Measurements from ENCODE around the gene BSCL2.
A peak's percentile ranks its signal among the peaks of the same experiment; 100 is the strongest.
"Not testable (repeated sequence)": the region's sequence is repeated elsewhere in the genome, so short reads cannot be mapped to it uniquely, and the experiment has no call there.

The BSCL2 gene

GRCh38 chr11:62652161-62653006 is 54.8 kb downstream of the BSCL2 start:
- no peak for DNase-seq

GRCh38 chr11:62650283-62650682 is 56.9 kb downstream of the BSCL2 start:
- DNase-seq = not testable (repeated sequence)

GRCh38 chr11:62649486-62649885 is 57.7 kb downstream of the BSCL2 start:
- no peak for DNase-seq

- no peak for DNase-seq
These were observed 58.3 kb downstream of the BSCL2 start for GRCh38 chr11:62648967-62649364.

- no peak for DNase-seq
These were observed 58.8 kb downstream of the BSCL2 start for GRCh38 chr11:62648185-62648966.

GRCh38 chr11:62647609-62648005 is 59.6 kb downstream of the BSCL2 start:
- no peak for DNase-seq

GRCh38 chr11:62646825-62647608 is 60.2 kb downstream of the BSCL2 start:
- no peak for DNase-seq

GRCh38 chr11:62645946-62646824 is 61.0 kb downstream of the BSCL2 start, which contains the start of gene GANAB:
TSS of gene GANAB (minus strand) at chr11:62646613. CDS start at chr11:62646599, 14 bp downstream.
- DNase-seq = peak; percentile 96

GRCh38 chr11:62645671-62645945 is 61.6 kb downstream of the BSCL2 start:
- no peak for DNase-seq

GRCh38 chr11:62644220-62644619 is 63.0 kb downstream of the BSCL2 start:
- no peak for DNase-seq
